Measurements from ENCODE around the gene ANKRD65.
"Not testable (repeated sequence)": the region's sequence is repeated elsewhere in the genome, so short reads cannot be mapped to it uniquely, and the experiment has no call there.

ANKRD65 gene

GRCh38 chr1:1430114-1430982 lies 9.3 kb upstream of the ANKRD65 start:
- DNase-seq = peak in 1 of 3 donors; percentile 12

DNA sequence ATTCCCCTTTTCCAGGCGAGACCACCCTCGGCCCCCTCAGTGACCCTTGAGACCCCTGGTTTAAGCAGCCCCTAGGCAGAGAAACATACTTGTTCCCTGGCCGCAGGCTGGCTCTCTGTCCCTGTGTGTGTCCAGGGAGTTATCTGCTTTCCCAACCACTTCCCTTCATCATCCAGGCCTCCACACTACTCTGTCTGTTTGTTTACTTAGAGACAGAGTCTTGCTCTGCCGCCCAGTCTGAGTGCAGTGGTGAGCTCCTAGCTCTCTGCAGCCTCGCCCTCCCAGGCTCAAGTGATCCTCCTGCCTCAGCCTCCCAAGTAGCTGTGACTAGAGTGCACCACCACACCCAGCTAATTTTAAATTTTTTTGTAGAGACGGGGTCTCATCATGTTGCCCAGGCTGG lies 8.6 kb upstream of the ANKRD65 start:
- peak in 1 of 3 donors; percentile 16 for DNase-seq

DNA sequence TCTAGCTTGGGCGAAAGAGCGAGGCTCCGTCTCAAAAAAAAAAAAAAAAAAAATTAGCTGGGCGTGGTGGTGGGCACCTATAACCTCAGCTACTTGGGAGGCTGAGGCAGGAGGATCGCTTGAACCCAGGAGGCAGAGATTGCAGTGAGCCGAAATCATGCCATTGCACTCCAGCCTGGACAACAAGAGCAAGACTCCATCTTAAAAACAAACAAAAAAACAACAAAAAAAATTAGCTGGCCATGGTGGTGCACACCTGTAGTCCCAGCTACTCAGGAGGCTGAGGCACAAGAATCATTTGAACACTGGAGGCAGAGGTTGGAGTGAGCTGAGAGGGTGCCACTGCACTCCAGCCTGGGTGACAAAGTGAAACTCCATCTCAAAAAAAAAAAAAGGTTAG lies 7.9 kb upstream of the ANKRD65 start:
- not testable (repeated sequence) for DNase-seq

- DNase-seq = peak in 1 of 3 donors; percentile 12
Observed at GRCh38 chr1:1428174-1428573, 7.1 kb upstream of the ANKRD65 start.

- DNase-seq = peak in 1 of 3 donors; percentile 16
Observed at GRCh38 chr1:1427820-1428148, 6.7 kb upstream of the ANKRD65 start.

DNA sequence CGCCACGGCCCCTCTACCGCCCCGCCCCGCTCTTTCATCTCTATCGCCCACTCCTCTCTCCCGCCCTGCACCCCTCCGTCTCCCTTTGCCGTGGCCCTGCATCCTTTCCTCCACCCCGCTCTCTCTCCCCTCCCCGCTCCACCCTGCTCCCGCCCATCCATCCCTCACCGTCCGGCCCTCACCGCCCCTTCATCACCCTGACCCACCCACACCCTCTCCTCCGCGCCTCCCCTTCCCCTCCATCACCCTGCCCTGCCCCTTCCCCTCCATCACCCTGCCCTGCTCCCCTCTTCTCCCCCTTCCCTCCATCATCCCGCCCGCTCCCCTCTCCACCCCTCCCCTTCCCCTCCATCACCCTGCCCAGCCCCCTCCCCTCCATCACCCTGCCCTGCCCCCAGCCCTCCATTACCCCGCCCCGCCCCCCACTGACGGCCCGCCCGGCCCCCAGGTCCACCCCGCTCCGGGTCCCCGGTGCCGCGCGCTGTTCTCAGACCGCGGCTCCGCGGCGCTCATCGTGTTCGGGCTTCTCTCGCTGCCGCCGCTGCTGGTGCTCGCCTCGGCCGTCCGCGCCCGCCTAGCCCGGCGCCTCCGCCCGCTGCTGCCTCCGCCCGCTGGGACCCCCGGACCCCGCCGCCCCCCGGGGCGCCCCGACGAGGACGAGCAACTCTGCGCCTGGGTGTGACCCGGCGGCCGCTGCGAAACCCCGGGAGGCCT lies 6.2 kb upstream of the ANKRD65 start:
- peak in 1 of 3 donors; percentile 5 for DNase-seq

GRCh38 chr1:1426496-1427105 lies 5.5 kb upstream of the ANKRD65 start:
- peak in 1 of 3 donors; percentile 8 for DNase-seq

GRCh38 chr1:1425753-1426495 lies 4.8 kb upstream of the ANKRD65 start:
- peak in 1 of 3 donors; percentile 9 for DNase-seq

DNA sequence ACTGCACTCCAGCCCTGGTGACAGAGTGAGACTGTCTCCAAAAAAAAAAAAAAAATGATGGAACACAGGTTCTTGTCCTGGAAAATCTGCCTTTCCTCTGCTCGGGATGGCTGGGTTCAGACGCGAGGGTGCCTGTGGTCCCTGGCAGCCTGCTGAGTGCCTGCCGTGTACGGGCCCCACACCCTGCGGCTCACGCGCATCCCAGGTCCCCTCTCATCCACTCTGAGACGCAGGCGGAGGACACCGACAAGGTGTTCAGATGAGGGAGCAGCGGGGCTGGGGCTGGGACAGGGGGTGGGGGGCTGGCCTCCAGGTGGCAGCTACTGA lies 4.3 kb upstream of the ANKRD65 start:
- DNase-seq = no peak

DNA sequence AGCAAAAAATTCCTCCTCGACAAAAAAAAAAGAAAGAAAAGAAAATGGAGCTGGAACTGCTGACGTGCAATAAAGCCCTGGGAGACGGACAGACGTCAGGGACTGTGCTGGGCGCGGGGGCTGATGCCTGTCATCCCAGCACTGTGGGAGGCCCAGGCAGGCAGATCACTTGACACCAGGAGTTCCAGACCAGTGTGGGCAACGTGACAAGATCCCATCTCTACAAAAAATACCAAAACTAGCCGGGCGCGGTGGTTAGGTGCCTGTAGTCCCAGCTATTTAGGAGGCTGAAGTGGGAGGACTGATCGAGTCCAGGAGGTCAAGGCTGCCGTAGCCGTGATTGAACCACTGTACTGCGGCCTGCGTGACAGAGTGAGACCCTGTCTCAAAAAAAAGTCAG lies 3.6 kb upstream of the ANKRD65 start:
- DNase-seq = no peak

- DNase-seq = no peak
Observed at GRCh38 chr1:1423245-1423597, 2.1 kb upstream of the ANKRD65 start.

GRCh38 chr1:1422465-1423244 lies 1.6 kb upstream of the ANKRD65 start:
- peak in 1 of 3 donors; percentile 34 for DNase-seq

- DNase-seq = no peak
Observed at GRCh38 chr1:1421907-1422464, 910 bp upstream of the ANKRD65 start.

DNA sequence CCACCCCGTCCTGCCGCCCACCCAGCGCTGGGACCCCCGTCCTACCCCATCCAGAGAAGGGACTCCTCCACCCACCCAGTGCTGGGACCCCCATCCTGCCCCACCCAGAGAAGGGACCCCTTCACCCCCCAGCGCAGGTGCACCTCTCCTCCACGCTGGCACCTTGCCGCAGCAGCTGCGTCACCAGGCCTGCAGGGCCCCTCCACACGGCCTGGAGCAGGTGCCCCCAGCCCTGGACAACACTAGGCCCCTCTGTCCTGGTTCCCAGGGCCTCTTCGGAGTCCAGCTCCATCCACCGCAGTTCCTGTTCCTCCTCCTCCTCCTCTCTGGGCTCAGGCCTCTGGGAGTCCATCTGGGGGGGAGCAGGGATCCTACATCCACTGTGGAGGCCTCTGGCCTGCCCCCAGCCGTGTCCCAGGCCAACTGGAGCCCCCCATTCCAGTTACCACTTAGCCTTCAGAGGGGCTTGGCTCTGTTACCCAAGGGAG lies 378 bp downstream of the ANKRD65 start:
- DNase-seq = no peak

GRCh38 chr1:1419813-1420653 lies 1.0 kb downstream of the ANKRD65 start:
- DNase-seq = peak; percentile 25 to 70 (median 45)

DNA sequence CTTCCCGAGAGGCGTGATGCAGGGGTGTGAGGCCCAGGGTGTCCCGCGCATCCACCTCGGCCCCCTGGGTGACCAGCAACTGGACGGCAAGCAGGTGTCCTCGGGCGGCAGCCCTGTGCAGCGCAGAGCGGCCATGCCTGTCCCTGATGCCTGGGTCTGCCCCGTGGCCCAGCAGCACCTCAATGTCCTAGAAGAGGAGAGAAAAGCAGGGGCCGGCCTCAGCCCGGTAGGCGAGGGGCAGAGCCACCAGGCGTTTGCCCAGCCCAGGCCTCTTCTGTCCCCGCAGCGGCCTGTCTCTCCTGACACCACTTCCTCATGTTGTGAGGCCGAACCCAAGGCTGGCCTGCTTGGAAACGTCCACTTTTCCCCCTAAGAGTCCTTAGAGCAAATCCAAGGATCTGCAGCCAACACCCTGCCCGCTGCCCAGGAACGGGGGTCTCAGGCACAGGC lies 1.7 kb downstream of the ANKRD65 start:
- DNase-seq = no peak

GRCh38 chr1:1418464-1419362 lies 2.4 kb downstream of the ANKRD65 start:
- DNase-seq = no peak

GRCh38 chr1:1417825-1418463 lies 3.1 kb downstream of the ANKRD65 start:
- DNase-seq = not testable (repeated sequence)

- not testable (repeated sequence) for DNase-seq
Observed at GRCh38 chr1:1417396-1417795, 3.7 kb downstream of the ANKRD65 start.

All from suppressor macrophage treated with lipopolysaccharide for 1 hour (primary cell).